H9 (cell line): ENCODE results near the gene IGF2BP2. TPM values are rescaled to one million over a fixed set of nuclear protein-coding genes. Genes with fewer than 3 reads are reported as not detected.

Source experiments
- DNase-seq: peaks from one replicate; pipeline ENCODE4 v3.0.0-alpha.2; 2017
- H2AFZ ChIP-seq: one replicate; pipeline ENCODE4 v1.6.1; 2013; ENCODE audit warnings: mild to moderate bottlenecking, low read length, control low read depth, moderate library complexity
- H2AK5ac ChIP-seq: 2 replicates; pipeline ENCODE4 v1.6.1; 2013; ENCODE audit warnings: low read length, control low read depth, mixed read lengths; ENCODE audit not compliant: insufficient read length
- H2BK120ac ChIP-seq: one replicate; pipeline ENCODE4 v1.6.1; 2013; ENCODE audit warnings: low read depth, mild to moderate bottlenecking, low read length, control low read depth, inconsistent platforms; ENCODE audit not compliant: poor library complexity, severe bottlenecking
- H2BK12ac ChIP-seq: 2 replicates; pipeline ENCODE4 v1.6.1; 2013; ENCODE audit warnings: low read length, control low read depth, mixed read lengths, low read depth; ENCODE audit not compliant: insufficient read length
- H2BK15ac ChIP-seq: 2 replicates; pipeline ENCODE4 v1.6.1; 2013; ENCODE audit warnings: low read depth, low read length, control low read depth
- H2BK20ac ChIP-seq: one replicate; pipeline ENCODE4 v1.6.1; 2013; ENCODE audit warnings: low read depth, mild to moderate bottlenecking, low read length, control low read depth, inconsistent platforms; ENCODE audit not compliant: poor library complexity, severe bottlenecking
- H2BK5ac ChIP-seq: 2 replicates; pipeline ENCODE4 v1.6.1; 2013; ENCODE audit warnings: low read length, control low read depth, mixed read lengths; ENCODE audit not compliant: insufficient read length
- H3K14ac ChIP-seq: 2 replicates; pipeline ENCODE4 v1.6.1; 2013; ENCODE audit warnings: low read length, control low read depth; ENCODE audit not compliant: insufficient read depth
- H3K18ac ChIP-seq: 2 replicates; pipeline ENCODE4 v1.6.1; 2013; ENCODE audit warnings: low read depth, mild to moderate bottlenecking, mixed read lengths, low read length, control low read depth; ENCODE audit not compliant: insufficient read length
- H3K23ac ChIP-seq: 2 replicates; pipeline ENCODE4 v1.6.1; 2013; ENCODE audit warnings: low read length, control low read depth, mixed read lengths, low read depth; ENCODE audit not compliant: insufficient read length
- H3K23me2 ChIP-seq: 2 replicates; pipeline ENCODE4 v1.6.1; 2013; ENCODE audit warnings: low read depth, mild to moderate bottlenecking, mixed read lengths, low read length, control low read depth; ENCODE audit not compliant: insufficient read length, poor library complexity, severe bottlenecking
- H3K27ac ChIP-seq: 2 replicates; pipeline ENCODE4 v1.5.1; 2013; ENCODE audit warnings: low read length, control low read depth, mixed read lengths, low read depth; ENCODE audit not compliant: insufficient read length
- H3K27me3 ChIP-seq: 2 replicates; pipeline ENCODE4 v1.6.1; 2013; ENCODE audit warnings: low read length, control low read depth, inconsistent platforms; ENCODE audit not compliant: insufficient read depth
- H3K4ac ChIP-seq: 2 replicates; pipeline ENCODE4 v1.6.1; 2013; ENCODE audit warnings: low read depth, mild to moderate bottlenecking, control low read depth, inconsistent platforms, low read length, moderate library complexity
- H3K4me1 ChIP-seq: 2 replicates; pipeline ENCODE4 v1.6.1; 2013; ENCODE audit warnings: low read length, control low read depth, inconsistent platforms; ENCODE audit not compliant: insufficient read depth
- H3K4me2 ChIP-seq: 2 replicates; pipeline ENCODE4 v1.6.1; 2013; ENCODE audit warnings: low read length, control low read depth, mixed read lengths; ENCODE audit not compliant: insufficient read length, insufficient read depth
- H3K56ac ChIP-seq: 2 replicates; pipeline ENCODE4 v1.6.1; 2013; ENCODE audit warnings: low read depth, mild to moderate bottlenecking, mixed read lengths, low read length, control low read depth; ENCODE audit not compliant: insufficient read length
- H3K79me1 ChIP-seq: 2 replicates; pipeline ENCODE4 v1.6.1; 2013; ENCODE audit warnings: low read depth, mild to moderate bottlenecking, moderate library complexity, low read length, control low read depth, inconsistent platforms; ENCODE audit not compliant: insufficient read depth, poor library complexity, severe bottlenecking
- H3K79me2 ChIP-seq: 2 replicates; pipeline ENCODE4 v1.6.1; 2013; ENCODE audit warnings: low read length, control low read depth, inconsistent platforms; ENCODE audit not compliant: insufficient read depth
- H3K9ac ChIP-seq: 2 replicates; pipeline ENCODE4 v1.6.1; 2013; ENCODE audit warnings: low read length, control low read depth, mixed read lengths; ENCODE audit not compliant: insufficient read length; ENCODE audit errors: extremely low read depth
- H3K9me3 ChIP-seq: one replicate; pipeline ENCODE4 v1.6.1; 2013; ENCODE audit warnings: low read depth, low read length, inconsistent platforms; ENCODE audit not compliant: control insufficient read depth
- H3T11ph ChIP-seq: one replicate; pipeline ENCODE4 v1.6.1; 2013; ENCODE audit warnings: mild to moderate bottlenecking, low read length, control low read depth, inconsistent platforms
- H4K20me1 ChIP-seq: one replicate; pipeline ENCODE4 v1.6.1; 2013; ENCODE audit not compliant: control insufficient read depth, insufficient read length, insufficient read depth
- H4K5ac ChIP-seq: 2 replicates; pipeline ENCODE4 v1.6.1; 2013; ENCODE audit warnings: low read depth, mild to moderate bottlenecking, mixed read lengths, low read length, control low read depth; ENCODE audit not compliant: insufficient read length
- H4K8ac ChIP-seq: replicated peaks from 2 replicates; pipeline ENCODE4 v1.6.1; 2013; ENCODE audit warnings: low read length, control low read depth, mixed read lengths, low read depth; ENCODE audit not compliant: insufficient read length
- H4K91ac ChIP-seq: 2 replicates; pipeline ENCODE4 v1.6.1; 2013; ENCODE audit warnings: low read depth, mild to moderate bottlenecking, moderate library complexity, mixed read lengths, low read length, control low read depth; ENCODE audit not compliant: insufficient read length
- H3K27ac Mint-ChIP-seq, 3 experiments: 2 replicates in 2 of 3; 3 replicates in 1 of 3; pipeline ENCODE4 v1.8.0; 2020 to 2021; ENCODE audit warnings: mixed read lengths in 3 of 3, mild to moderate bottlenecking in 1 of 3, moderate library complexity in 1 of 3
- H3K27me3 Mint-ChIP-seq: 2 replicates; pipeline ENCODE4 v1.8.0; 2021; ENCODE audit warnings: low read depth, mild to moderate bottlenecking, moderate library complexity, mixed read lengths
- H3K36me3 Mint-ChIP-seq, 3 experiments: 2 replicates in 2 of 3; 3 replicates in 1 of 3; pipeline ENCODE4 v1.8.0; 2020 to 2021; ENCODE audit warnings: low read depth in 3 of 3, mixed read lengths in 3 of 3; ENCODE audit not compliant: insufficient read depth in 1 of 3
- H3K4me1 Mint-ChIP-seq, 2 experiments: 2 replicates each; pipeline ENCODE4 v1.8.0; 2020; ENCODE audit warnings: mixed read lengths in 2 of 2
- H3K4me3 Mint-ChIP-seq, 2 experiments: 2 replicates in 1 of 2; 3 replicates in 1 of 2; pipeline ENCODE4 v1.8.0; 2020 to 2021; ENCODE audit warnings: mild to moderate bottlenecking in 2 of 2, mixed read lengths in 2 of 2, moderate library complexity in 1 of 2
- H3K9me3 Mint-ChIP-seq, 2 experiments: 2 replicates in 1 of 2; 3 replicates in 1 of 2; pipeline ENCODE4 v1.8.0; 2020; ENCODE audit warnings: mild to moderate bottlenecking in 2 of 2, mixed read lengths in 2 of 2, moderate library complexity in 1 of 2
- CTCF ChIP-seq: fragments of 200-600 bp; sonication (generic); conservative IDR thresholded peaks from 3 replicates; pipeline ENCODE4 v1.8.0; 2021; ENCODE audit warnings: antibody characterized with exemption, mild to moderate bottlenecking
- WGBS: extraction: QIAGEN DNeasy Blood & Tissue Kit; methylation state at CpG from one replicate; pipeline ENCODE4 v1.1.7; 2013; ENCODE audit warnings: missing lambda C conversion rate, low lambda C conversion rate, mixed read lengths; ENCODE audit not compliant: insufficient read length; ENCODE audit errors: extremely low coverage; 5-methylcytosine and 5-hydroxymethylcytosine counted together
- total RNA-seq: library from RNA; stranded (reverse); gene quantifications from 2 replicates; pipeline ENCODE4 v1.2.1, GENCODE V29; 2021

The IGF2BP2 gene
- total RNA-seq, 1 experiment from 2014 or later: 130 TPM

- Mint-ChIP-seq H3K36me3 (peaks cover 7 to 15% (median 14%) of the 10 kb centered on the region in 3 experiments; a peak in 6 of 7 replicates), H3K4me3 (no peak overlapping the region), H3K4me1 (peaks cover 50 to 52% of the 10 kb centered on the region in 2 experiments), H3K27me3 (no peaks in the 10 kb centered on the region), H3K9me3 (no peaks in the 10 kb centered on the region), H3K27ac (no peak overlapping the region; a peak in 1 of 7 replicates)
- H3K4me2 ChIP-seq: no peak overlapping the region
- peaks cover 45% of the 10 kb centered on the region; the same call in 1 of the 2 replicates for H3K79me2 ChIP-seq
- H3K14ac ChIP-seq: no peak overlapping the region
- H2AK5ac ChIP-seq: no peak overlapping the region
- H4K5ac ChIP-seq: no peak overlapping the region
- no peak overlapping the region for H3K9ac ChIP-seq
- no peak overlapping the region for H2BK12ac ChIP-seq
- no peak overlapping the region for H2BK120ac ChIP-seq
- no peak overlapping the region for H2BK20ac ChIP-seq
- no peak overlapping the region for H2BK5ac ChIP-seq
- peaks cover 5% of the 10 kb centered on the region; the same call in 1 of the 2 replicates for H3K4me1 ChIP-seq
- no peaks in the 10 kb centered on the region for H4K20me1 ChIP-seq
- no peaks in the 10 kb centered on the region for H3K9me3 ChIP-seq
- H3K23me2 ChIP-seq: no peaks in the 10 kb centered on the region
- no peak for TF ChIP-seq CTCF
- H3K79me1 ChIP-seq: peaks cover 17% of the 10 kb centered on the region
- no peak for DNase-seq
- no peak overlapping the region for H3K27ac ChIP-seq
- no peak overlapping the region for H2BK15ac ChIP-seq
- H3T11ph ChIP-seq: no peak overlapping the region
- no peak overlapping the region for H2AFZ ChIP-seq
- H4K8ac ChIP-seq: no peak overlapping the region
- no peak overlapping the region for H3K23ac ChIP-seq
- no peak overlapping the region for H3K56ac ChIP-seq
- H4K91ac ChIP-seq: no peak overlapping the region
- WGBS: no CpG with 5 or more reads among the region's 8 CpGs
- no peak overlapping the region for H3K18ac ChIP-seq
- H3K4ac ChIP-seq: no peak overlapping the region
- H3K27me3 ChIP-seq: no peaks in the 10 kb centered on the region
These were observed 26.6 kb downstream of the IGF2BP2 start for GRCh38 chr3:185797993-185798830.
